ENCODE data around the gene ANTXRL. TPM values are rescaled to one million over a fixed set of nuclear protein-coding genes. Genes with fewer than 3 reads are reported as not detected.

The ANTXRL gene
- polyA plus RNA-seq, 1 of the 3 experiments (the other 2 are of a cell fraction): not detected

GRCh38 chr10:46250481-46250880 is 36.3 kb upstream of the ANTXRL start:
- 66% methylated on average over 5 of the region's 5 CpGs for whole genome bisulfite sequencing (ENCODE audit: low lambda C conversion rate)
- TF ChIP-seq ELF1 (IDR thresholded peaks at IDR 0.05) (no peak), POLR2AphosphoS5 (IDR thresholded peaks at IDR 0.05; ENCODE audit: low read depth, low read length) (no peak), GATA2 (CRISPR knock-in tag; IDR thresholded peaks at IDR 0.05) (no peak), FOSL2 (IDR thresholded peaks at IDR 0.05; ENCODE audit: borderline replicate concordance, low read depth) (no peak), USF2 (IDR thresholded peaks at IDR 0.05; ENCODE audit: borderline replicate concordance, low read depth, low read length) (no peak), EZH2phosphoT487 (IDR thresholded peaks at IDR 0.05; ENCODE audit: borderline replicate concordance, low read depth) (no peak), JUND (IDR thresholded peaks at IDR 0.05) (no peak), EP300 (IDR thresholded peaks at IDR 0.05; ENCODE audit: borderline replicate concordance in 1 of 2, low read depth in 1 of 2, low read length in 1 of 2) (no peak), MEF2A (IDR thresholded peaks at IDR 0.05; ENCODE audit: borderline replicate concordance, low read depth) (no peak), RCOR1 (IDR thresholded peaks at IDR 0.05; ENCODE audit: low read length) (no peak), TCF12 (IDR thresholded peaks at IDR 0.05) (no peak), RXRA (IDR thresholded peaks at IDR 0.05; ENCODE audit: borderline replicate concordance, low read depth) (no peak), RFX5 (IDR thresholded peaks at IDR 0.05; ENCODE audit: low read length) (no peak), IRF3 (IDR thresholded peaks at IDR 0.05; ENCODE audit: low read depth, low read length) (no peak), GABPA (IDR thresholded peaks at IDR 0.05; ENCODE audit: low read depth) (no peak)
- TF ChIP-seq, protein P1, sequence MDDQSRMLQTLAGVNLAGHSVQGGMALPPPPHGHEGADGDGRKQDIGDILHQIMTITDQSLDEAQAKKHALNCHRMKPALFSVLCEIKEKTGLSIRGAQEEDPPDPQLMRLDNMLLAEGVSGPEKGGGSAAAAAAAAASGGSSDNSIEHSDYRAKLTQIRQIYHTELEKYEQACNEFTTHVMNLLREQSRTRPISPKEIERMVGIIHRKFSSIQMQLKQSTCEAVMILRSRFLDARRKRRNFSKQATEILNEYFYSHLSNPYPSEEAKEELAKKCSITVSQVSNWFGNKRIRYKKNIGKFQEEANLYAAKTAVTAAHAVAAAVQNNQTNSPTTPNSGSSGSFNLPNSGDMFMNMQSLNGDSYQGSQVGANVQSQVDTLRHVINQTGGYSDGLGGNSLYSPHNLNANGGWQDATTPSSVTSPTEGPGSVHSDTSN (IDR thresholded peaks at IDR 0.05): no peak
- TF ChIP-seq, protein P2, sequence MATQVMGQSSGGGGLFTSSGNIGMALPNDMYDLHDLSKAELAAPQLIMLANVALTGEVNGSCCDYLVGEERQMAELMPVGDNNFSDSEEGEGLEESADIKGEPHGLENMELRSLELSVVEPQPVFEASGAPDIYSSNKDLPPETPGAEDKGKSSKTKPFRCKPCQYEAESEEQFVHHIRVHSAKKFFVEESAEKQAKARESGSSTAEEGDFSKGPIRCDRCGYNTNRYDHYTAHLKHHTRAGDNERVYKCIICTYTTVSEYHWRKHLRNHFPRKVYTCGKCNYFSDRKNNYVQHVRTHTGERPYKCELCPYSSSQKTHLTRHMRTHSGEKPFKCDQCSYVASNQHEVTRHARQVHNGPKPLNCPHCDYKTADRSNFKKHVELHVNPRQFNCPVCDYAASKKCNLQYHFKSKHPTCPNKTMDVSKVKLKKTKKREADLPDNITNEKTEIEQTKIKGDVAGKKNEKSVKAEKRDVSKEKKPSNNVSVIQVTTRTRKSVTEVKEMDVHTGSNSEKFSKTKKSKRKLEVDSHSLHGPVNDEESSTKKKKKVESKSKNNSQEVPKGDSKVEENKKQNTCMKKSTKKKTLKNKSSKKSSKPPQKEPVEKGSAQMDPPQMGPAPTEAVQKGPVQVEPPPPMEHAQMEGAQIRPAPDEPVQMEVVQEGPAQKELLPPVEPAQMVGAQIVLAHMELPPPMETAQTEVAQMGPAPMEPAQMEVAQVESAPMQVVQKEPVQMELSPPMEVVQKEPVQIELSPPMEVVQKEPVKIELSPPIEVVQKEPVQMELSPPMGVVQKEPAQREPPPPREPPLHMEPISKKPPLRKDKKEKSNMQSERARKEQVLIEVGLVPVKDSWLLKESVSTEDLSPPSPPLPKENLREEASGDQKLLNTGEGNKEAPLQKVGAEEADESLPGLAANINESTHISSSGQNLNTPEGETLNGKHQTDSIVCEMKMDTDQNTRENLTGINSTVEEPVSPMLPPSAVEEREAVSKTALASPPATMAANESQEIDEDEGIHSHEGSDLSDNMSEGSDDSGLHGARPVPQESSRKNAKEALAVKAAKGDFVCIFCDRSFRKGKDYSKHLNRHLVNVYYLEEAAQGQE (IDR thresholded peaks at IDR 0.05; ENCODE audit: low read depth, low read length): no peak
- H3F3A ChIP-seq (replicated peaks; ENCODE audit: insufficient read depth): no peaks in the 10 kb centered on the region
- CTCF ChIA-PET: interaction anchor here (11.2 kb wide), 1 partner anchor 22 kb away, joined by 136 read pairs; no protein-coding TSS in a partner anchor
- no peak overlapping the region for H3K4me3 ChIP-seq (ENCODE audit: low read depth in 2 of 2, low read length in 1 of 2)
- H3K79me2 ChIP-seq (ENCODE audit: insufficient read depth): no peaks in the 10 kb centered on the region
- H2AFZ ChIP-seq (ENCODE audit: low read depth): no peak overlapping the region
- H3K36me3 ChIP-seq (replicated peaks in 1 of 2; ENCODE audit: control insufficient read depth in 1 of 2, insufficient read depth in 2 of 2, low read length in 1 of 2): no peaks in the 10 kb centered on the region
- no peak overlapping the region for H3K4me2 ChIP-seq
- no peaks in the 10 kb centered on the region for H3K9me2 ChIP-seq
- no peaks in the 10 kb centered on the region for H3K9me3 ChIP-seq
- peaks cover 0 to 31% of the 10 kb centered on the region in 2 experiments; a peak in 2 of 4 replicates for H3K4me1 ChIP-seq (ENCODE audit: control insufficient read depth in 1 of 2, insufficient read depth in 2 of 2, low read depth in 1 of 2, low read length in 1 of 2)
- POLR2A ChIA-PET: no interaction called here
- no peak for DNase-seq
- peaks cover 5% of the 10 kb centered on the region; the same call in 1 of the 2 replicates for H3K27me3 ChIP-seq (ENCODE audit: insufficient read depth)
- no peak overlapping the region for H3K27ac ChIP-seq (ENCODE audit: low read depth in 2 of 2, low read length in 1 of 2)
- no peak overlapping the region for H3K9ac ChIP-seq
- no peaks in the 10 kb centered on the region for H4K20me1 ChIP-seq (ENCODE audit: insufficient read depth)
